Endodermal cell (in vitro differentiated cells): ENCODE results near the gene ABCA7. TPM values are rescaled to one million over a fixed set of nuclear protein-coding genes. Genes with fewer than 3 reads are reported as not detected.
A peak's percentile ranks its signal among the peaks of the same experiment; 100 is the strongest.

Experiments used
- DNase-seq: peaks from one replicate; pipeline ENCODE4 v3.0.0-alpha.2; 2017
- H3K27ac ChIP-seq: 2 replicates; pipeline ENCODE4 v1.5.1; 2013; ENCODE audit warnings: mild to moderate bottlenecking, low read depth, low read length, moderate library complexity
- H3K27me3 ChIP-seq: 2 replicates; pipeline ENCODE4 v1.6.1; 2013; ENCODE audit warnings: mild to moderate bottlenecking, low read length, moderate library complexity; ENCODE audit not compliant: insufficient read depth, control insufficient read depth, poor library complexity, severe bottlenecking
- H3K36me3 ChIP-seq: 2 replicates; pipeline ENCODE4 v1.7.0; 2013; ENCODE audit warnings: mild to moderate bottlenecking, low read length, moderate library complexity; ENCODE audit not compliant: control insufficient read depth, insufficient read depth
- H3K4me1 ChIP-seq: one replicate; pipeline ENCODE4 v1.7.0; 2013; ENCODE audit warnings: low read length; ENCODE audit not compliant: control insufficient read depth, insufficient read depth
- H3K4me3 ChIP-seq: 2 replicates; pipeline ENCODE4 v1.5.1; 2013; ENCODE audit warnings: mild to moderate bottlenecking, low read length, moderate library complexity
- H3K9ac ChIP-seq: 2 replicates; pipeline ENCODE4 v1.6.1; 2013; ENCODE audit warnings: mild to moderate bottlenecking, low read length, moderate library complexity; ENCODE audit not compliant: poor library complexity, severe bottlenecking; ENCODE audit errors: extremely low read depth
- H3K9me3 ChIP-seq: 2 replicates; pipeline ENCODE4 v1.6.1; 2013; ENCODE audit warnings: mild to moderate bottlenecking, low read length, moderate library complexity; ENCODE audit not compliant: control insufficient read depth
- H3K27ac Mint-ChIP-seq: 2 replicates; pipeline ENCODE4 v1.8.0; 2020; ENCODE audit warnings: mixed read lengths
- H3K27me3 Mint-ChIP-seq: 2 replicates; pipeline ENCODE4 v1.8.0; 2021; ENCODE audit warnings: mild to moderate bottlenecking, mixed read lengths; ENCODE audit not compliant: insufficient read depth
- H3K36me3 Mint-ChIP-seq: 2 replicates; pipeline ENCODE4 v1.8.0; 2020; ENCODE audit warnings: low read depth, mixed read lengths
- H3K4me1 Mint-ChIP-seq: 2 replicates; pipeline ENCODE4 v1.8.0; 2020; ENCODE audit warnings: mixed read lengths
- H3K4me3 Mint-ChIP-seq: 2 replicates; pipeline ENCODE4 v1.8.0; 2020; ENCODE audit warnings: mild to moderate bottlenecking, moderate library complexity, mixed read lengths
- H3K9me3 Mint-ChIP-seq: 2 replicates; pipeline ENCODE4 v1.8.0; 2020; ENCODE audit warnings: mild to moderate bottlenecking, mixed read lengths
- CTCF ChIP-seq: fragments of 200-600 bp; sonication (generic); conservative IDR thresholded peaks from 2 replicates; pipeline ENCODE4 v1.5.0; 2021; ENCODE audit warnings: antibody characterized with exemption, mild to moderate bottlenecking
- WGBS, 2 experiments: methylation state at CpG; one replicate each; pipeline versions ENCODE4 v1.1.5 to v1.1.7; 2013; ENCODE audit warnings: missing lambda C conversion rate in 2 of 2, mixed read lengths in 1 of 2; ENCODE audit not compliant: insufficient coverage in 1 of 2, insufficient read length in 1 of 2; 5-methylcytosine and 5-hydroxymethylcytosine counted together
- total RNA-seq, 2 donors: library from RNA; stranded (reverse); fragmentation: NEBNext Ultra II Directional in 1 of 2; extraction: Animal tissue kit (Norgen Biotek cat#: 25700) in 1 of 2; gene quantifications; 2 replicates in 1 of 2; 3 replicates in 1 of 2; pipeline ENCODE4 v1.2.1, GENCODE V29; 2021

The ABCA7 gene
- total RNA-seq, 2 donors from 2014 or later: 67.2 to 68.7 TPM

- H3K27ac ChIP-seq: peak overlapping the region; percentile 84
- WGBS, 2 experiments: 1% methylated on average over 17 to 35 of the region's 36 CpGs
- DNase-seq: no peak
- H3K9me3 ChIP-seq: no peaks in the 10 kb centered on the region
- Mint-ChIP-seq H3K9me3 (no peaks in the 10 kb centered on the region), H3K27ac (peak overlapping the region; percentile 97), H3K4me1 (peaks cover 5% of the 10 kb centered on the region), H3K27me3 (no peaks in the 10 kb centered on the region), H3K36me3 (peaks cover 20% of the 10 kb centered on the region), H3K4me3 (peak overlapping the region; percentile 93)
- H3K4me1 ChIP-seq: peaks cover 6% of the 10 kb centered on the region
- no peak for TF ChIP-seq CTCF
- peak overlapping the region; percentile 99 for H3K9ac ChIP-seq
- H3K27me3 ChIP-seq: no peaks in the 10 kb centered on the region
- peak overlapping the region; percentile 98 for H3K4me3 ChIP-seq
- H3K36me3 ChIP-seq: peaks cover 22% of the 10 kb centered on the region
These were observed 12.9 kb upstream of the ABCA7 start for GRCh38 chr19:1026783-1027649.

DNA sequence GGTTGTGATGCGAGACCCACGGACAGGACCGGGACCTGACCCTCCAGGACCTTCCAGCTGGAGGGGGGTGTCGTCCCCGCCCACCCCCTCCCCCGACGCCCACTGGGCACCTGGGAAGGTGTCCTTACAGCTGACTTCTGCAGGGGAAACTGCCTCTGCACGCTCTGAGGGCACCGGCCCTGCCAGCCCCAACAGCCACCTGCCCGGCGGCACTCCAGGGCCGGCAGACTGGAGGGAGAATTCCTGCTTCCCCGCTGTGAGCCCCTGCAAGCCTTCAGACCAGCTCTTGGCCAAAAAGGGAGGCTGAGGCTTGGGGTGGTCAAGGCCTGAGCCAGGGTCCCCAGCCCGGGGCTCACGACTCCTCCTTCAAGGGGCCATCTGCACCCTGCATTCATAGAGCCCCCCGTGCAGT, 12.3 kb upstream of the ABCA7 start:
- no peaks in the 10 kb centered on the region for H3K9me3 Mint-ChIP-seq
- DNase-seq: peak; percentile 72
- H3K4me1 ChIP-seq: peaks cover 6% of the 10 kb centered on the region
- TF ChIP-seq CTCF: no peak
- peak overlapping the region; percentile 99 for H3K9ac ChIP-seq
- peak overlapping the region; percentile 97 for H3K27ac Mint-ChIP-seq
- no peaks in the 10 kb centered on the region for H3K27me3 ChIP-seq
- H3K4me3 Mint-ChIP-seq: peak overlapping the region; percentile 93
- no peaks in the 10 kb centered on the region for H3K27me3 Mint-ChIP-seq
- no peaks in the 10 kb centered on the region for H3K9me3 ChIP-seq
- H3K4me3 ChIP-seq: peak overlapping the region; percentile 98
- peaks cover 26% of the 10 kb centered on the region for H3K36me3 Mint-ChIP-seq
- H3K4me1 Mint-ChIP-seq: peaks cover 5% of the 10 kb centered on the region
- H3K36me3 ChIP-seq: peaks cover 29% of the 10 kb centered on the region
- H3K27ac ChIP-seq: peak overlapping the region; percentile 84
- 0 to 4% methylated on average over 5 to 16 of the region's 16 CpGs for WGBS, 2 experiments

DNA sequence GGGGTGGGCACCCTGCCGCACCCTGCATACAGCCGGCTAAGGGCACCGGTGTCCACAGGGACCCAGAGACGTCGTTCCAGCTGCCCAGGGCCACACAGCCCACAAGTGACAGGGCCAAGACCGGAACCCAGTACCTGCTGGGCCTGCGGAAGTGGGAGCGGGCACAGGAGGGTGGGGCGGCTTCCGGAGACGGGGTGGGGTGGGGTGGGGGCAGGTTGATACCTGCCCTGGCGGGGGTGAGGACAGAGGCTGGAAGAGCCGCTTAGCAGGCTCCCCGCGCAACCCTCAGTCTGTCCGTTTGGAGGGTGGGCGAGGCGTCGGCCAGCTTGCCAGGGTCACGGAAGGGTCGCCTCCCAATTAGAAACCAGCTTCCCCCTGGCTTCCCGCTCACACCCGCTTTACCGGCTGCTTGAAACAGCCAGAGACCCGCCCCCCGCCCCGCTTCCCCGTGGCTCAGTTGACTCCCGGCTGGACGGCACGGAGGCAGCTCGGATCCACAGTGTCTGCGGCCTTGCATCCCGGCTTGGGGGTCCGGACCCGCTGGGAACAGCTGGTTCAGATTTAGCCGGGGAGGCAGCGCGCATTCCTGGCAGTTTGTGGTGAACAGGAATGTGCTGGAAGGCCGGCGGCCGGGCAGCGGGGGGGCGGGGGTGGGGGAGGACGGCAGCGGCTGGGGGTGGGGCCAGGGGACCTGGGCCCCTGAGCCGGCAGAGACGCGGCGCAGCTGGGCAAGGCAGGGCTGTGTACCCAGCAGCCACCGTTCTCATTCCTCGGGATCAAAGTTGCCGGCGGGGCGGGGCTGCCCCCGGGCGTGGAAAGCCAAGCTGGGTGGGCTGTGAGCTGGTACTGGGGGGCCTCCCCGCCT, 11.6 kb upstream of the ABCA7 start:
- H3K9me3 Mint-ChIP-seq: no peaks in the 10 kb centered on the region
- 4 to 10% methylated on average over 18 to 53 of the region's 58 CpGs for whole genome bisulfite sequencing, 2 experiments

More for the DNA sequence above, 11.6 kb upstream of the ABCA7 start:
- Histone ChIP-seq H3K4me1 (peaks cover 6% of the 10 kb centered on the region), H3K36me3 (peaks cover 35% of the 10 kb centered on the region), H3K9ac (peak overlapping the region; percentile 99), H3K27me3 (no peaks in the 10 kb centered on the region), H3K27ac (peak overlapping the region; percentile 84), H3K9me3 (no peaks in the 10 kb centered on the region), H3K4me3 (peak overlapping the region; percentile 98)
- Mint-ChIP-seq H3K27me3 (no peaks in the 10 kb centered on the region), H3K4me3 (peak overlapping the region; percentile 93), H3K4me1 (peaks cover 5% of the 10 kb centered on the region), H3K36me3 (peaks cover 33% of the 10 kb centered on the region), H3K27ac (peak overlapping the region; percentile 86)
- peak; percentile 92 for DNase-seq
- TF ChIP-seq CTCF: no peak
